Hepatocyte (in vitro differentiated cells): ENCODE data around the gene AKR1B1. TPM values are rescaled to one million over a fixed set of nuclear protein-coding genes. Genes with fewer than 3 reads are reported as not detected.

Source experiments
- DNase-seq: peaks from one replicate; pipeline ENCODE4 v3.0.0-alpha.2; 2016; ENCODE audit warnings: low spot score
- H2AFZ ChIP-seq: fragments of 200-600 bp; sonication (generic); 2 replicates; pipeline ENCODE4 v1.6.0; 2016; ENCODE audit warnings: antibody characterized with exemption, mild to moderate bottlenecking
- H3K27ac ChIP-seq: fragments of 200-600 bp; sonication (generic); 2 replicates; pipeline ENCODE4 v1.5.1; 2016; ENCODE audit warnings: mild to moderate bottlenecking
- H3K27me3 ChIP-seq: fragments of 200-600 bp; sonication (generic); 2 replicates; pipeline ENCODE4 v1.6.1; 2016
- H3K36me3 ChIP-seq: fragments of 200-600 bp; sonication (generic); replicated peaks from 2 replicates; pipeline ENCODE4 v1.5.1; 2016; ENCODE audit warnings: low read depth; ENCODE audit not compliant: insufficient read depth
- H3K4me1 ChIP-seq: fragments of 200-600 bp; sonication (generic); 2 replicates; pipeline ENCODE4 v1.5.1; 2016; ENCODE audit warnings: mild to moderate bottlenecking, moderate library complexity; ENCODE audit not compliant: insufficient read depth
- H3K4me2 ChIP-seq: fragments of 200-600 bp; sonication (generic); 2 replicates; pipeline ENCODE4 v1.6.0; 2016
- H3K4me3 ChIP-seq: fragments of 200-600 bp; sonication (generic); 2 replicates; pipeline ENCODE4 v1.5.1; 2016; ENCODE audit warnings: mild to moderate bottlenecking
- H3K79me2 ChIP-seq: fragments of 200-600 bp; sonication (generic); 2 replicates; pipeline ENCODE4 v1.6.0; 2017; ENCODE audit warnings: mild to moderate bottlenecking
- H3K9me2 ChIP-seq: fragments of 200-600 bp; sonication (generic); replicated peaks from 2 replicates; pipeline ENCODE4 v1.6.0; 2017; ENCODE audit warnings: mild to moderate bottlenecking; ENCODE audit not compliant: insufficient read depth
- H3K9me3 ChIP-seq: fragments of 200-600 bp; sonication (generic); 2 replicates; pipeline ENCODE4 v1.5.1; 2016; ENCODE audit warnings: low read depth, mild to moderate bottlenecking
- H4K20me1 ChIP-seq: fragments of 200-600 bp; sonication (generic); 2 replicates; pipeline ENCODE4 v1.6.0; 2016; ENCODE audit warnings: mild to moderate bottlenecking; ENCODE audit not compliant: insufficient read depth, poor library complexity, severe bottlenecking
- EZH2 ChIP-seq: fragments of 200-600 bp; sonication (generic); IDR thresholded peaks from 2 replicates; pipeline ENCODE4 v1.6.1; 2016; ENCODE audit warnings: antibody characterized with exemption, mild to moderate bottlenecking, borderline replicate concordance
- EZH2phosphoT487 ChIP-seq: fragments of 200-600 bp; sonication (generic); IDR thresholded peaks from one replicate; pipeline ENCODE4 v1.6.1; 2018; ENCODE audit warnings: antibody characterized with exemption, mild to moderate bottlenecking, low read depth, moderate library complexity; ENCODE audit not compliant: unreplicated experiment, severe bottlenecking
- WGBS: methylation state at CpG from one replicate; pipeline ENCODE4 v1.1.6; 2016; ENCODE audit warnings: low lambda C conversion rate; ENCODE audit errors: missing lambda C conversion rate; 5-methylcytosine and 5-hydroxymethylcytosine counted together
- polyA plus RNA-seq: library from polyadenylated mRNA; unstranded; fragments of >200 nt; fragmentation: Nextera tagmentation; extraction: Ambion mirVana; gene quantifications from 2 replicates; pipeline ENCODE4 v1.2.1, GENCODE V29; 2016
- total RNA-seq: library from RNA; depleted of rRNA; stranded (reverse); fragments of >200 nt; gene quantifications from 2 replicates; pipeline ENCODE4 v1.2.3, GENCODE V29; 2014
- TF ChIP-seq, protein P1 (sequence below): fragments of 200-600 bp; sonication (generic); IDR thresholded peaks from 2 replicates; pipeline ENCODE4 v1.5.1; 2016; ENCODE audit warnings: antibody characterized with exemption, mild to moderate bottlenecking; ENCODE audit not compliant: poor library complexity

The AKR1B1 gene
- total and polyA plus RNA-seq, 2 experiments from 2014 or later, result 129 to 342 TPM

DNA sequence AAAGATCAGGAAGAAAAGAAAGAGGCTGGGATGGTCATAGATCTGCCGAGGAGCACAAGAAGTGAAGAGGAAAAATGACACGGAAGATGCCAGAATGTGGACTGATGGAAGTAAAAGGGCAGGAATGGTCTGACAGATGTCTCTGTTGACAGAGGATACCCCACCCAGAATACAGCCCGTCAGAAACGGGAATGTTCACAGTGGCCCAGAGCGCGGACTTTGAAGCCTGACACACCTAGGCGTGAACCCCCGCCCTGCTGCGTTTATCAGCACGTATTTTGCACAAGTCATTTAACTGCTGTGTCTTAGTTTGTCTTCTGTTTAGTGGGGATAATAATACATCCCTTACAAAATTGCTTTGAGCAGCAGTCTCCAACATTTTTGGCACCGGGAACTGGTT, 27.1 kb downstream of the AKR1B1 start:
- TF ChIP-seq EZH2, result no peak
- no peak for TF ChIP-seq EZH2phosphoT487
- no peaks in the 10 kb centered on the region for H3K4me1 ChIP-seq
- no peaks in the 10 kb centered on the region for H3K9me3 ChIP-seq
- H2AFZ ChIP-seq, result peak overlapping the region; percentile 80
- no peaks in the 10 kb centered on the region for H3K9me2 ChIP-seq
- H3K4me3 ChIP-seq, result peak overlapping the region; percentile 15
- no peaks in the 10 kb centered on the region for H3K36me3 ChIP-seq
- no peaks in the 10 kb centered on the region for H4K20me1 ChIP-seq
- H3K4me2 ChIP-seq, result peak overlapping the region; percentile 82
- H3K27ac ChIP-seq, result peak overlapping the region; percentile 85
- peak; percentile 75 for DNase-seq
- H3K27me3 ChIP-seq, result no peaks in the 10 kb centered on the region
- no peaks in the 10 kb centered on the region for H3K79me2 ChIP-seq
- WGBS, result 76% methylated on average over 11 of the region's 11 CpGs

DNA sequence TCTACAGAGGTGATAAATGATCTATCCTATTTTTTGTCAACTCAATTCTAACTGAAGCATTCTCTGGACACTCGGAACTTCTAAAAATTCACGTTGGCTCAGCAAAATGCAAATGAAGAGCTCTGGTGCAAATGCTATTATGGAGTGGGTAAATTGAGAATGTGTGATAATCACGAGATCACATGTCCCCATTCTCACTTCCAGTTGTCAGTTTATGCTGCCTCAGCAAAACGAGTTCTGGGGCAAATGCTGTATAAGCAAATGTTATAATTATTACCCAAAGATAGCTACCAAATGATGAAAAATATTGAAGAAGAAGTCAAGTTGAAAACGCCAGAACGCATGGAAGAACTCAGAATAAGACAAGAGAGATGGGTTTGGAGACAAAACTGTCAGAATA, 29.4 kb downstream of the AKR1B1 start:
- Histone ChIP-seq H3K9me3 (no peaks in the 10 kb centered on the region), H2AFZ (no peak overlapping the region), H3K4me1 (no peaks in the 10 kb centered on the region), H3K9me2 (no peaks in the 10 kb centered on the region), H4K20me1 (no peaks in the 10 kb centered on the region), H3K79me2 (no peaks in the 10 kb centered on the region), H3K27ac (no peak overlapping the region), H3K4me3 (no peak overlapping the region), H3K36me3 (no peaks in the 10 kb centered on the region), H3K27me3 (no peaks in the 10 kb centered on the region), H3K4me2 (no peak overlapping the region)
- DNase-seq, result no peak
- WGBS, result 78% methylated on average over 6 of the region's 6 CpGs
- TF ChIP-seq, protein P1, sequence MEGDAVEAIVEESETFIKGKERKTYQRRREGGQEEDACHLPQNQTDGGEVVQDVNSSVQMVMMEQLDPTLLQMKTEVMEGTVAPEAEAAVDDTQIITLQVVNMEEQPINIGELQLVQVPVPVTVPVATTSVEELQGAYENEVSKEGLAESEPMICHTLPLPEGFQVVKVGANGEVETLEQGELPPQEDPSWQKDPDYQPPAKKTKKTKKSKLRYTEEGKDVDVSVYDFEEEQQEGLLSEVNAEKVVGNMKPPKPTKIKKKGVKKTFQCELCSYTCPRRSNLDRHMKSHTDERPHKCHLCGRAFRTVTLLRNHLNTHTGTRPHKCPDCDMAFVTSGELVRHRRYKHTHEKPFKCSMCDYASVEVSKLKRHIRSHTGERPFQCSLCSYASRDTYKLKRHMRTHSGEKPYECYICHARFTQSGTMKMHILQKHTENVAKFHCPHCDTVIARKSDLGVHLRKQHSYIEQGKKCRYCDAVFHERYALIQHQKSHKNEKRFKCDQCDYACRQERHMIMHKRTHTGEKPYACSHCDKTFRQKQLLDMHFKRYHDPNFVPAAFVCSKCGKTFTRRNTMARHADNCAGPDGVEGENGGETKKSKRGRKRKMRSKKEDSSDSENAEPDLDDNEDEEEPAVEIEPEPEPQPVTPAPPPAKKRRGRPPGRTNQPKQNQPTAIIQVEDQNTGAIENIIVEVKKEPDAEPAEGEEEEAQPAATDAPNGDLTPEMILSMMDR, result no peak
- TF ChIP-seq EZH2, result no peak
- TF ChIP-seq EZH2phosphoT487, result no peak

DNA sequence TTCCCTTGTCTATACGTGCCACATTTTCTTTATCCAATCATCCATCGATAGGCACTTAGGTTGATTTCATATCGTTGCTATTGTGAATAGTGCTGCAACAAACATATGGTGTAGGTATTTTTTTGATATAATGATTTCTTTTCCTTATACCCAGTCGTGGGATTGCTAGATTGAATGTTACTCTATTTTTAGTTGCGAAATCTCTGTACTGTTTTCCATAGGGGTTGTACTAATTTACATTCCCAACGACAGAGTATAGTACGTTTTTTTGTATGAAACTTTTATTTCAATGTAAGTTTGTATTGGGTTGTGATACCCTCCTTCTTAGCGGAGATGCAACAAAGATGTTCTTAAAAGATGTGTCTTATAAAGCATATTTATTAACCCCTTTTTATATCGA, 30.0 kb downstream of the AKR1B1 start:
- no peak for DNase-seq
- Histone ChIP-seq H3K9me3 (no peaks in the 10 kb centered on the region), H3K4me2 (no peak overlapping the region), H3K27me3 (no peaks in the 10 kb centered on the region), H3K36me3 (no peaks in the 10 kb centered on the region), H3K27ac (no peak overlapping the region), H3K4me1 (no peaks in the 10 kb centered on the region), H3K79me2 (no peaks in the 10 kb centered on the region), H3K4me3 (no peak overlapping the region), H3K9me2 (no peaks in the 10 kb centered on the region), H4K20me1 (no peaks in the 10 kb centered on the region), H2AFZ (no peak overlapping the region)
- 86% methylated on average over 9 of the region's 9 CpGs for WGBS
- no peak for TF ChIP-seq EZH2phosphoT487
- TF ChIP-seq, protein P1, result no peak
- TF ChIP-seq EZH2, result no peak

DNA sequence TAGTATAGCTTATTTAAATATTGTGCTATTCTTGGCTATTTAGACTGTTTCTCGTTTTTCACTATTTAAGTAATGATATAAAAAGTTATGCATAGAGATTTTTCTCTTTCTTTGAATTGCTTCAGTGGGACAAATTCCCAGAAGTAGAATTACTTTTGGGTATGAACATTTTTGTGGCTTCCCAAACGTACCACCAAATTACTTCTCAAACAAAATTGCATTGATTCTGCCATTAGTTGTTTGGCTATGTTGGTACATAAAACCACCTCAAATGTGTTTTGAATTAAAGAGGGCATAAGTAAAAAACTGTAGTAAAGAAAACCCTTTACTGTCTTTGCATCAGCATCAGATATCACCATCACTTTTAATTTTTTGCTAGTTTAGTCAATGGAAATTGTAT, 31.0 kb downstream of the AKR1B1 start:
- Histone ChIP-seq H4K20me1 (no peaks in the 10 kb centered on the region), H3K4me1 (no peaks in the 10 kb centered on the region), H3K27me3 (no peaks in the 10 kb centered on the region), H3K36me3 (no peaks in the 10 kb centered on the region), H3K4me3 (no peak overlapping the region), H3K4me2 (no peak overlapping the region), H2AFZ (no peak overlapping the region), H3K9me2 (no peaks in the 10 kb centered on the region), H3K27ac (no peak overlapping the region), H3K79me2 (no peaks in the 10 kb centered on the region), H3K9me3 (no peaks in the 10 kb centered on the region)
- TF ChIP-seq EZH2phosphoT487, result no peak
- no peak for TF ChIP-seq EZH2
- TF ChIP-seq, protein P1, result no peak
- DNase-seq, result no peak
- 62% methylated on average over 2 of the region's 2 CpGs for WGBS
